ENCODE data around the gene KIAA1671. TPM values are rescaled to one million over a fixed set of nuclear protein-coding genes. Genes with fewer than 3 reads are reported as not detected.

Gene KIAA1671
- total and polyA plus RNA-seq, 4 donors, result 8.7 to 35.9 (median 19.1) TPM

- peaks cover 10 to 22% (median 18%) of the 10 kb centered on the region in 4 donors for H3K4me1 ChIP-seq (ENCODE audit: control insufficient read depth in 4 of 4, insufficient read depth in 4 of 4, low read length in 3 of 4)
- no peaks in the 10 kb centered on the region for H3K36me3 ChIP-seq (ENCODE audit: control insufficient read depth in 4 of 4, insufficient read depth in 3 of 4, low read depth in 1 of 4, low read length in 3 of 4)
- 76% methylated on average over 7 of the region's 7 CpGs for WGBS
- no peak overlapping the region for H3K27ac ChIP-seq (ENCODE audit: low read depth in 1 of 2, low read length in 2 of 2)
- TF ChIP-seq, protein P1, sequence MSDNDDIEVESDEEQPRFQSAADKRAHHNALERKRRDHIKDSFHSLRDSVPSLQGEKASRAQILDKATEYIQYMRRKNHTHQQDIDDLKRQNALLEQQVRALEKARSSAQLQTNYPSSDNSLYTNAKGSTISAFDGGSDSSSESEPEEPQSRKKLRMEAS (IDR thresholded peaks at IDR 0.05), result no peak
- TF ChIP-seq JUND (IDR thresholded peaks at IDR 0.05), result no peak
- no peak for TF ChIP-seq SP1 (IDR thresholded peaks at IDR 0.05)
- no peak for TF ChIP-seq HNF4G (IDR thresholded peaks at IDR 0.05)
- TF ChIP-seq, protein P2, sequence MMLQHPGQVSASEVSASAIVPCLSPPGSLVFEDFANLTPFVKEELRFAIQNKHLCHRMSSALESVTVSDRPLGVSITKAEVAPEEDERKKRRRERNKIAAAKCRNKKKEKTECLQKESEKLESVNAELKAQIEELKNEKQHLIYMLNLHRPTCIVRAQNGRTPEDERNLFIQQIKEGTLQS (IDR thresholded peaks at IDR 0.05), result no peak
- TF ChIP-seq ZBTB33 (IDR thresholded peaks at IDR 0.05), result no peak
- TF ChIP-seq, protein P3, sequence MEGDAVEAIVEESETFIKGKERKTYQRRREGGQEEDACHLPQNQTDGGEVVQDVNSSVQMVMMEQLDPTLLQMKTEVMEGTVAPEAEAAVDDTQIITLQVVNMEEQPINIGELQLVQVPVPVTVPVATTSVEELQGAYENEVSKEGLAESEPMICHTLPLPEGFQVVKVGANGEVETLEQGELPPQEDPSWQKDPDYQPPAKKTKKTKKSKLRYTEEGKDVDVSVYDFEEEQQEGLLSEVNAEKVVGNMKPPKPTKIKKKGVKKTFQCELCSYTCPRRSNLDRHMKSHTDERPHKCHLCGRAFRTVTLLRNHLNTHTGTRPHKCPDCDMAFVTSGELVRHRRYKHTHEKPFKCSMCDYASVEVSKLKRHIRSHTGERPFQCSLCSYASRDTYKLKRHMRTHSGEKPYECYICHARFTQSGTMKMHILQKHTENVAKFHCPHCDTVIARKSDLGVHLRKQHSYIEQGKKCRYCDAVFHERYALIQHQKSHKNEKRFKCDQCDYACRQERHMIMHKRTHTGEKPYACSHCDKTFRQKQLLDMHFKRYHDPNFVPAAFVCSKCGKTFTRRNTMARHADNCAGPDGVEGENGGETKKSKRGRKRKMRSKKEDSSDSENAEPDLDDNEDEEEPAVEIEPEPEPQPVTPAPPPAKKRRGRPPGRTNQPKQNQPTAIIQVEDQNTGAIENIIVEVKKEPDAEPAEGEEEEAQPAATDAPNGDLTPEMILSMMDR (IDR thresholded peaks at IDR 0.05; ENCODE audit: low read depth, low read length, missing input control), result no peak
- no peak for TF ChIP-seq GABPA (IDR thresholded peaks at IDR 0.05 in 1 of 2, conservative IDR thresholded peaks at IDR 0.05 in 1 of 2)
- TF ChIP-seq RAD21 (IDR thresholded peaks at IDR 0.05), result no peak
- no peak for TF ChIP-seq NR2F2 (IDR thresholded peaks at IDR 0.05)
- TF ChIP-seq EGR1 (IDR thresholded peaks at IDR 0.05; ENCODE audit: low read depth in 2 of 2), result no peak
- DNase-seq (ENCODE audit: low spot score), result no peak
- no peaks in the 10 kb centered on the region for H3K9me3 ChIP-seq (ENCODE audit: control insufficient read depth in 4 of 4, low read length in 3 of 4)
- H3K9ac ChIP-seq (ENCODE audit: low read depth in 1 of 2, low read length in 2 of 2), result no peak overlapping the region
- H3K27me3 ChIP-seq (ENCODE audit: control insufficient read depth in 4 of 4, insufficient read depth in 4 of 4, low read length in 3 of 4), result no peaks in the 10 kb centered on the region
- no peak overlapping the region for H3K4me3 ChIP-seq (ENCODE audit: low read depth in 1 of 3, low read length in 3 of 3)
These were observed 40.4 kb downstream of the KIAA1671 start for GRCh38 chr22:24992946-24993345.

GRCh38 chr22:24994070-24994763 lies 41.7 kb downstream of the KIAA1671 start:
- TF ChIP-seq, protein P3 (IDR thresholded peaks at IDR 0.05; ENCODE audit: low read depth, low read length, missing input control), result peak; percentile 23
- TF ChIP-seq FOXA2 (IDR thresholded peaks at IDR 0.05) (no peak), HNF4G (IDR thresholded peaks at IDR 0.05) (no peak), EGR1 (IDR thresholded peaks at IDR 0.05; ENCODE audit: low read depth in 2 of 2) (no peak), RAD21 (IDR thresholded peaks at IDR 0.05) (peak; percentile 53 to 65)
- TF ChIP-seq, protein P1 (IDR thresholded peaks at IDR 0.05), result no peak
- TF ChIP-seq, protein P4, sequence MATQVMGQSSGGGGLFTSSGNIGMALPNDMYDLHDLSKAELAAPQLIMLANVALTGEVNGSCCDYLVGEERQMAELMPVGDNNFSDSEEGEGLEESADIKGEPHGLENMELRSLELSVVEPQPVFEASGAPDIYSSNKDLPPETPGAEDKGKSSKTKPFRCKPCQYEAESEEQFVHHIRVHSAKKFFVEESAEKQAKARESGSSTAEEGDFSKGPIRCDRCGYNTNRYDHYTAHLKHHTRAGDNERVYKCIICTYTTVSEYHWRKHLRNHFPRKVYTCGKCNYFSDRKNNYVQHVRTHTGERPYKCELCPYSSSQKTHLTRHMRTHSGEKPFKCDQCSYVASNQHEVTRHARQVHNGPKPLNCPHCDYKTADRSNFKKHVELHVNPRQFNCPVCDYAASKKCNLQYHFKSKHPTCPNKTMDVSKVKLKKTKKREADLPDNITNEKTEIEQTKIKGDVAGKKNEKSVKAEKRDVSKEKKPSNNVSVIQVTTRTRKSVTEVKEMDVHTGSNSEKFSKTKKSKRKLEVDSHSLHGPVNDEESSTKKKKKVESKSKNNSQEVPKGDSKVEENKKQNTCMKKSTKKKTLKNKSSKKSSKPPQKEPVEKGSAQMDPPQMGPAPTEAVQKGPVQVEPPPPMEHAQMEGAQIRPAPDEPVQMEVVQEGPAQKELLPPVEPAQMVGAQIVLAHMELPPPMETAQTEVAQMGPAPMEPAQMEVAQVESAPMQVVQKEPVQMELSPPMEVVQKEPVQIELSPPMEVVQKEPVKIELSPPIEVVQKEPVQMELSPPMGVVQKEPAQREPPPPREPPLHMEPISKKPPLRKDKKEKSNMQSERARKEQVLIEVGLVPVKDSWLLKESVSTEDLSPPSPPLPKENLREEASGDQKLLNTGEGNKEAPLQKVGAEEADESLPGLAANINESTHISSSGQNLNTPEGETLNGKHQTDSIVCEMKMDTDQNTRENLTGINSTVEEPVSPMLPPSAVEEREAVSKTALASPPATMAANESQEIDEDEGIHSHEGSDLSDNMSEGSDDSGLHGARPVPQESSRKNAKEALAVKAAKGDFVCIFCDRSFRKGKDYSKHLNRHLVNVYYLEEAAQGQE (IDR thresholded peaks at IDR 0.05), result no peak
- Histone ChIP-seq H3K27ac (ENCODE audit: low read depth in 1 of 2, low read length in 2 of 2) (no peak overlapping the region), H3K9me3 (ENCODE audit: control insufficient read depth in 4 of 4, low read length in 3 of 4) (no peaks in the 10 kb centered on the region), H3K36me3 (ENCODE audit: control insufficient read depth in 4 of 4, insufficient read depth in 3 of 4, low read depth in 1 of 4, low read length in 3 of 4) (no peaks in the 10 kb centered on the region), H3K4me1 (ENCODE audit: control insufficient read depth in 4 of 4, insufficient read depth in 4 of 4, low read length in 3 of 4) (peaks cover 7 to 16% (median 15%) of the 10 kb centered on the region in 4 donors), H3K27me3 (ENCODE audit: control insufficient read depth in 4 of 4, insufficient read depth in 4 of 4, low read length in 3 of 4) (no peaks in the 10 kb centered on the region), H3K9ac (ENCODE audit: low read depth in 1 of 2, low read length in 2 of 2) (no peak overlapping the region), H3K4me3 (ENCODE audit: low read depth in 1 of 3, low read length in 3 of 3) (no peak overlapping the region)
- WGBS, result 48% methylated on average over 7 of the region's 7 CpGs
- DNase-seq (ENCODE audit: low spot score), result no peak

Measured in liver (tissue), 9 donors.